WTC11 (cell line): ENCODE data around the gene TOGARAM2. TPM values are rescaled to one million over a fixed set of nuclear protein-coding genes. Genes with fewer than 3 reads are reported as not detected.

Experiments
- ATAC-seq: fragments of 200-7000 bp; cut with Tn5 transposase; 2 replicates; pipeline ENCODE4 v1.10.0; 2021; ENCODE audit warnings: mild to moderate bottlenecking, moderate library complexity
- CTCF ChIA-PET: fragments of 300-600 bp; sonication (Branson Sonifier 250); formaldehyde crosslinking; loops from one replicate; lab custom pipeline; 2021; ENCODE audit warnings: antibody characterized with exemption; lab: Charles Lee
- POLR2A ChIA-PET: fragments of 350-600 bp; sonication (Branson Sonifier 250); formaldehyde crosslinking; loops from one replicate; lab custom pipeline; 2021; ENCODE audit warnings: antibody characterized with exemption; lab: Charles Lee
- DNase-seq: peaks from one replicate; pipeline ENCODE4 v3.0.0; 2021; ENCODE audit warnings: low spot score
- H3K27ac Mint-ChIP-seq: 2 replicates; pipeline ENCODE4 v1.8.0; 2021; ENCODE audit warnings: mixed read lengths
- H3K27me3 Mint-ChIP-seq: 2 replicates; pipeline ENCODE4 v1.8.0; 2021; ENCODE audit warnings: low read depth, mild to moderate bottlenecking, moderate library complexity, mixed read lengths
- H3K36me3 Mint-ChIP-seq: 2 replicates; pipeline ENCODE4 v1.8.0; 2021; ENCODE audit warnings: mixed read lengths
- H3K4me1 Mint-ChIP-seq: 2 replicates; pipeline ENCODE4 v1.8.0; 2022; ENCODE audit warnings: mixed read lengths
- H3K4me3 Mint-ChIP-seq: 2 replicates; pipeline ENCODE4 v1.8.0; 2021; ENCODE audit warnings: mild to moderate bottlenecking, moderate library complexity, mixed read lengths
- H3K9me3 Mint-ChIP-seq: 2 replicates; pipeline ENCODE4 v1.8.0; 2021; ENCODE audit warnings: mixed read lengths
- AFF4 ChIP-seq: sonication (generic); formaldehyde crosslinking; IDR thresholded peaks from 2 replicates; pipeline ENCODE4 v1.8.1; 2023; ENCODE audit warnings: mild to moderate bottlenecking, missing genetic modification reagents, borderline replicate concordance
- AR ChIP-seq: fragments of 250-450 bp; sonication (Bioruptor Pico); IDR thresholded peaks from 2 replicates; pipeline ENCODE4 v1.9.0; 2021; ENCODE audit warnings: mild to moderate bottlenecking
- ATF2 ChIP-seq: sonication (generic); formaldehyde crosslinking; IDR thresholded peaks from 2 replicates; pipeline ENCODE4 v1.8.1; 2022; ENCODE audit warnings: low read depth, missing genetic modification reagents, borderline replicate concordance
- ATF3 ChIP-seq: sonication (generic); formaldehyde crosslinking; conservative IDR thresholded peaks from 2 replicates; pipeline ENCODE4 v1.8.1; 2022; ENCODE audit warnings: mild to moderate bottlenecking, missing genetic modification reagents
- CREM ChIP-seq: sonication (generic); formaldehyde crosslinking; IDR thresholded peaks from 2 replicates; pipeline ENCODE4 v1.8.1; 2022; ENCODE audit warnings: mild to moderate bottlenecking, missing genetic modification reagents, moderate library complexity
- EMX1 ChIP-seq: fragments of 250-450 bp; sonication (Bioruptor Pico); IDR thresholded peaks from 2 replicates; pipeline ENCODE4 v1.8.0; 2021; ENCODE audit warnings: mild to moderate bottlenecking
- ERG ChIP-seq: fragments of 250-450 bp; sonication (Bioruptor Pico); IDR thresholded peaks from 2 replicates; pipeline ENCODE4 v1.8.0; 2021; ENCODE audit warnings: mild to moderate bottlenecking
- FOXJ3 ChIP-seq: sonication (generic); formaldehyde crosslinking; IDR thresholded peaks from 2 replicates; pipeline ENCODE4 v1.9.0; 2021; ENCODE audit warnings: missing genetic modification reagents, mild to moderate bottlenecking, borderline replicate concordance
- FOXP1 ChIP-seq: sonication (generic); formaldehyde crosslinking; IDR thresholded peaks from 2 replicates; pipeline ENCODE4 v1.8.0; 2022; ENCODE audit warnings: missing genetic modification reagents, mild to moderate bottlenecking, moderate library complexity, borderline replicate concordance
- NFATC4 ChIP-seq: fragments of 250-450 bp; sonication (Bioruptor Pico); IDR thresholded peaks from 2 replicates; pipeline ENCODE4 v1.9.0; 2021; ENCODE audit warnings: mild to moderate bottlenecking
- NFE2L1 ChIP-seq: sonication (generic); formaldehyde crosslinking; IDR thresholded peaks from 2 replicates; pipeline ENCODE4 v1.8.1; 2023; ENCODE audit warnings: missing genetic modification reagents
- NR1H2 ChIP-seq: sonication (generic); formaldehyde crosslinking; IDR thresholded peaks from 2 replicates; pipeline ENCODE4 v1.9.0; 2021; ENCODE audit warnings: mild to moderate bottlenecking, moderate library complexity, missing genetic modification reagents
- SMAD3 ChIP-seq: sonication (generic); formaldehyde crosslinking; IDR thresholded peaks from 2 replicates; pipeline ENCODE4 v1.8.0; 2022; ENCODE audit warnings: missing genetic modification reagents, mild to moderate bottlenecking, borderline replicate concordance
- TP53 ChIP-seq: sonication (generic); formaldehyde crosslinking; IDR thresholded peaks from 2 replicates; pipeline ENCODE4 v1.8.1; 2023; ENCODE audit warnings: mild to moderate bottlenecking, missing genetic modification reagents
- ZNF232 ChIP-seq: sonication (generic); formaldehyde crosslinking; IDR thresholded peaks from 2 replicates; pipeline ENCODE4 v1.8.0; 2022; ENCODE audit warnings: mild to moderate bottlenecking, missing genetic modification reagents
- ZNF317 ChIP-seq: sonication (generic); formaldehyde crosslinking; IDR thresholded peaks from 2 replicates; pipeline ENCODE4 v1.8.1; 2023; ENCODE audit warnings: low read depth, mild to moderate bottlenecking, moderate library complexity, missing genetic modification reagents, borderline replicate concordance
- total RNA-seq: library from RNA; stranded (reverse); gene quantifications from 3 replicates; pipeline ENCODE4 v1.2.3, GENCODE V29; 2021

TOGARAM2 gene
- total RNA-seq, 1 experiment from 2014 or later = 1.0 TPM

- Mint-ChIP-seq H3K36me3 (no peaks in the 10 kb centered on the region), H3K27me3 (no peaks in the 10 kb centered on the region), H3K9me3 (no peaks in the 10 kb centered on the region), H3K4me1 (peaks cover 15% of the 10 kb centered on the region), H3K4me3 (no peak overlapping the region), H3K27ac (no peak overlapping the region)
- no peak for TF ChIP-seq NR1H2 (CRISPR knock-in tag)
- no peak for TF ChIP-seq SMAD3
- no peak for TF ChIP-seq AFF4 (CRISPR knock-in tag)
- no peak for TF ChIP-seq NFE2L1 (CRISPR knock-in tag)
- no peak for TF ChIP-seq FOXJ3 (CRISPR knock-in tag)
- ATAC-seq (no peak), DNase-seq (no peak)
- POLR2A ChIA-PET = no interaction called here
- CTCF ChIA-PET = no interaction called here
These were observed 86.0 kb downstream of the TOGARAM2 start for GRCh38 chr2:29066997-29067605.

GRCh38 chr2:29068513-29068912 lies 87.4 kb downstream of the TOGARAM2 start:
- Mint-ChIP-seq H3K9me3 (no peaks in the 10 kb centered on the region), H3K4me1 (peaks cover 15% of the 10 kb centered on the region), H3K27me3 (no peaks in the 10 kb centered on the region)
- no peak for DNase-seq
- ChIA-PET CTCF (no interaction called here), POLR2A (no interaction called here)
- TF ChIP-seq ATF3 (CRISPR knock-in tag) (no peak), EMX1 (CRISPR knock-in tag) (no peak), AR (CRISPR knock-in tag) (no peak), FOXP1 (CRISPR knock-in tag) (no peak), NFATC4 (CRISPR knock-in tag) (no peak), ERG (no peak), ZNF232 (CRISPR knock-in tag) (no peak), ZNF317 (no peak), ATF2 (no peak), TP53 (CRISPR knock-in tag) (no peak), CREM (CRISPR knock-in tag) (no peak)
- TF ChIP-seq, all 79 proteins: peak for 0
- ATAC-seq = no peak
- H3K4me3 Mint-ChIP-seq = no peak overlapping the region
- H3K36me3 Mint-ChIP-seq = no peaks in the 10 kb centered on the region
- H3K27ac Mint-ChIP-seq = no peak overlapping the region
